Measurements from ENCODE around the gene CNTRL.
A peak's percentile ranks its signal among the peaks of the same experiment; 100 is the strongest.

CNTRL gene

GRCh38 chr9:121200356-121200755, 125.6 kb downstream of the CNTRL start:
- DNase-seq (ENCODE audit: low read depth in 2 of 2) = no peak

- DNase-seq (ENCODE audit: low read depth in 2 of 2) = peak in 1 of 2 donors; percentile 12
These were observed 126.4 kb downstream of the CNTRL start for GRCh38 chr9:121201045-121201737.

- DNase-seq (ENCODE audit: low read depth in 2 of 2) = peak; percentile 100
These were observed 127.2 kb downstream of the CNTRL start, which contains the start of gene RAB14 for GRCh38 chr9:121201738-121202533. RAB14 (minus strand) TSS chr9:121201869; CDS start chr9:121193412, 8,457 bp downstream.

GRCh38 chr9:121204121-121204520, 129.4 kb downstream of the CNTRL start:
- DNase-seq (ENCODE audit: low read depth in 2 of 2) = no peak

- DNase-seq (ENCODE audit: low read depth in 2 of 2) = no peak
These were observed 129.9 kb downstream of the CNTRL start for GRCh38 chr9:121204611-121205010.

- no peak for DNase-seq (ENCODE audit: low read depth in 2 of 2)
These were observed 132.0 kb downstream of the CNTRL start for GRCh38 chr9:121206516-121207370.

GRCh38 chr9:121207371-121207940, 132.7 kb downstream of the CNTRL start:
- no peak for DNase-seq (ENCODE audit: low read depth in 2 of 2)

GRCh38 chr9:121210536-121210935, 135.8 kb downstream of the CNTRL start:
- no peak for DNase-seq (ENCODE audit: low read depth in 2 of 2)

- DNase-seq (ENCODE audit: low read depth in 2 of 2) = peak; percentile 59 to 62
These were observed 138.5 kb downstream of the CNTRL start for GRCh38 chr9:121213136-121213806.

GRCh38 chr9:121214005-121214404, 139.2 kb downstream of the CNTRL start:
- DNase-seq (ENCODE audit: low read depth in 2 of 2) = no peak

GRCh38 chr9:121216271-121216805, 141.6 kb downstream of the CNTRL start:
- no peak for DNase-seq (ENCODE audit: low read depth in 2 of 2)

GRCh38 chr9:121217609-121218292, 143.0 kb downstream of the CNTRL start:
- no peak for DNase-seq (ENCODE audit: low read depth in 2 of 2)

- DNase-seq (ENCODE audit: low read depth in 2 of 2) = no peak
These were observed 143.7 kb downstream of the CNTRL start for GRCh38 chr9:121218357-121219027.

GRCh38 chr9:121219530-121219929, 144.8 kb downstream of the CNTRL start:
- no peak for DNase-seq (ENCODE audit: low read depth in 2 of 2)

GRCh38 chr9:121220996-121221663, 146.4 kb downstream of the CNTRL start:
- no peak for DNase-seq (ENCODE audit: low read depth in 2 of 2)

- DNase-seq (ENCODE audit: low read depth in 2 of 2) = no peak
These were observed 146.9 kb downstream of the CNTRL start for GRCh38 chr9:121221664-121222055.

GRCh38 chr9:121222524-121223171, 147.9 kb downstream of the CNTRL start:
- DNase-seq (ENCODE audit: low read depth in 2 of 2) = no peak

- DNase-seq (ENCODE audit: low read depth in 2 of 2) = no peak
These were observed 150.5 kb downstream of the CNTRL start for GRCh38 chr9:121225240-121225639.

GRCh38 chr9:121226175-121226574, 151.4 kb downstream of the CNTRL start:
- no peak for DNase-seq (ENCODE audit: low read depth in 2 of 2)
